IMR-90 (cell line): ENCODE measurements around the gene PDIA3. TPM values are rescaled to one million over a fixed set of nuclear protein-coding genes. Genes with fewer than 3 reads are reported as not detected.
A peak's percentile ranks its signal among the peaks of the same experiment; 100 is the strongest.

ENCODE experiments used
- ATAC-seq: fragments of 200-7000 bp; cut with Tn5 transposase; 2 replicates; pipeline ENCODE4 v1.9.1; 2020; ENCODE audit warnings: low read depth, mild to moderate bottlenecking, moderate library complexity
- BruUV-seq: library from RNA; stranded (reverse); fragments of 400-500 nt; replicated peaks from 2 replicates; lab custom pipeline; 2021; lab: Mats Ljungman, UMichigan
- CTCF ChIA-PET: fragments of 300-600 bp; formaldehyde crosslinking; extraction: SDS; loops from one replicate; lab custom pipeline; 2021; ENCODE audit warnings: antibody characterized with exemption; lab: Yijun Ruan, JAX
- POLR2A ChIA-PET: fragments of 300-600 bp; sonication (Branson Sonifier 250); formaldehyde crosslinking; loops from one replicate; lab custom pipeline; 2022; ENCODE audit warnings: antibody characterized with exemption; ENCODE audit not compliant: unreplicated experiment; lab: Charles Lee
- DNase-seq: peaks from one replicate; pipeline ENCODE4 v3.0.0; 2013
- H2AFZ ChIP-seq: replicated peaks from 2 replicates; pipeline ENCODE3; 2013; ENCODE audit warnings: low read length, mild to moderate bottlenecking; ENCODE audit not compliant: poor library complexity
- H2AK5ac ChIP-seq: 2 replicates; pipeline ENCODE4 v1.6.1; 2013; ENCODE audit warnings: low read depth, low read length, inconsistent platforms
- H2AK9ac ChIP-seq: replicated peaks from 2 replicates; pipeline ENCODE3; 2013; ENCODE audit warnings: mild to moderate bottlenecking, low read depth, low read length, moderate library complexity; ENCODE audit not compliant: poor library complexity
- H2BK120ac ChIP-seq: 2 replicates; pipeline ENCODE4 v1.6.1; 2013; ENCODE audit warnings: low read depth, low read length, inconsistent platforms
- H2BK15ac ChIP-seq: 3 replicates; pipeline ENCODE4 v1.6.1; 2013; ENCODE audit warnings: low read depth, low read length, inconsistent platforms
- H2BK20ac ChIP-seq: 2 replicates; pipeline ENCODE4 v1.6.1; 2013; ENCODE audit warnings: low read depth, mild to moderate bottlenecking, inconsistent platforms, low read length, moderate library complexity
- H2BK5ac ChIP-seq: 2 replicates; pipeline ENCODE4 v1.6.1; 2013; ENCODE audit warnings: mild to moderate bottlenecking, low read depth, low read length, inconsistent platforms; ENCODE audit not compliant: poor library complexity, severe bottlenecking
- H3K14ac ChIP-seq: replicated peaks from 2 replicates; pipeline ENCODE4 v1.6.1; 2013; ENCODE audit warnings: low read depth, low read length, inconsistent platforms
- H3K18ac ChIP-seq: 2 replicates; pipeline ENCODE4 v1.6.1; 2013; ENCODE audit warnings: low read depth, low read length, control low read depth
- H3K23ac ChIP-seq: 2 replicates; pipeline ENCODE4 v1.6.1; 2013; ENCODE audit warnings: low read depth, low read length, inconsistent platforms
- H3K27ac ChIP-seq: 2 replicates; pipeline ENCODE4 v1.5.1; 2013; ENCODE audit warnings: mild to moderate bottlenecking, control low read depth, low read length; ENCODE audit not compliant: insufficient read depth
- H3K27me3 ChIP-seq: 2 replicates; pipeline ENCODE4 v1.6.1; 2013; ENCODE audit warnings: low read length; ENCODE audit not compliant: control insufficient read depth, insufficient read depth
- H3K36me3 ChIP-seq: 2 replicates; pipeline ENCODE4 v1.6.1; 2013; ENCODE audit warnings: low read length, mixed read lengths; ENCODE audit not compliant: control insufficient read depth, insufficient read depth
- H3K4ac ChIP-seq: 2 replicates; pipeline ENCODE4 v1.6.1; 2013; ENCODE audit warnings: low read depth, low read length, inconsistent platforms
- H3K4me1 ChIP-seq: 2 replicates; pipeline ENCODE4 v1.6.1; 2013; ENCODE audit warnings: low read length, mixed read lengths; ENCODE audit not compliant: control insufficient read depth, insufficient read depth
- H3K4me2 ChIP-seq: 2 replicates; pipeline ENCODE4 v1.6.1; 2013; ENCODE audit warnings: low read depth, mild to moderate bottlenecking, control low read depth, low read length, moderate library complexity
- H3K4me3 ChIP-seq: 2 replicates; pipeline ENCODE4 v1.5.1; 2013; ENCODE audit warnings: low read depth, mild to moderate bottlenecking, control low read depth, low read length, moderate library complexity; ENCODE audit not compliant: insufficient read depth
- H3K56ac ChIP-seq: 2 replicates; pipeline ENCODE4 v1.6.1; 2013; ENCODE audit warnings: low read length, inconsistent platforms; ENCODE audit not compliant: insufficient read depth; ENCODE audit errors: extremely low read depth
- H3K79me1 ChIP-seq, 2 experiments: 2 replicates each; pipeline ENCODE4 v1.6.1; 2013; ENCODE audit warnings: low read length in 2 of 2, inconsistent platforms in 1 of 2, low read depth in 1 of 2
- H3K9ac ChIP-seq: 2 replicates; pipeline ENCODE4 v1.6.1; 2013; ENCODE audit warnings: low read depth, low read length, control low read depth
- H3K9me1 ChIP-seq: 2 replicates; pipeline ENCODE4 v1.6.1; 2013; ENCODE audit warnings: low read length, inconsistent platforms; ENCODE audit not compliant: insufficient read depth
- H3K9me3 ChIP-seq: 2 replicates; pipeline ENCODE4 v1.6.1; 2013; ENCODE audit warnings: low read length; ENCODE audit not compliant: control insufficient read depth, insufficient read depth
- H4K20me1 ChIP-seq: 2 replicates; pipeline ENCODE4 v1.6.1; 2013; ENCODE audit warnings: low read length, inconsistent platforms; ENCODE audit not compliant: insufficient read depth
- H4K5ac ChIP-seq: 2 replicates; pipeline ENCODE4 v1.6.1; 2013; ENCODE audit warnings: mild to moderate bottlenecking, low read depth, low read length, control low read depth
- H4K8ac ChIP-seq, 2 experiments: 2 replicates each; pipeline ENCODE4 v1.6.1; 2013; ENCODE audit warnings: low read depth in 2 of 2, low read length in 2 of 2, control low read depth in 1 of 2, inconsistent platforms in 1 of 2
- H4K91ac ChIP-seq: 2 replicates; pipeline ENCODE4 v1.6.1; 2013; ENCODE audit warnings: low read depth, low read length, inconsistent platforms; ENCODE audit not compliant: insufficient read depth
- BHLHE40 ChIP-seq: fragments of 150-350 bp; IDR thresholded peaks from 2 replicates; pipeline ENCODE4 v1.6.1; 2016; ENCODE audit warnings: mild to moderate bottlenecking, low read depth, low read length
- CEBPB ChIP-seq: IDR thresholded peaks from 2 replicates; pipeline ENCODE4 v1.6.1; 2012; ENCODE audit warnings: low read depth, low read length, improper control_type of control experiment
- CTCF ChIP-seq: conservative IDR thresholded peaks from 2 replicates; pipeline ENCODE4 v1.5.1; 2012; ENCODE audit warnings: mild to moderate bottlenecking, low read depth, low read length, improper control_type of control experiment
- ELK1 ChIP-seq: fragments of 150-350 bp; IDR thresholded peaks from 2 replicates; pipeline ENCODE4 v1.6.1; 2016; ENCODE audit warnings: low read depth, mild to moderate bottlenecking, low read length, moderate library complexity, borderline replicate concordance
- FOS ChIP-seq: fragments of 150-350 bp; IDR thresholded peaks from 2 replicates; pipeline ENCODE4 v1.6.1; 2016; ENCODE audit warnings: low read depth, low read length
- MAFK ChIP-seq: IDR thresholded peaks from 2 replicates; pipeline ENCODE4 v1.6.1; 2012; ENCODE audit warnings: low read depth, low read length, improper control_type of control experiment
- MAZ ChIP-seq: IDR thresholded peaks from 2 replicates; pipeline ENCODE4 v1.6.1; 2012; ENCODE audit warnings: low read depth, mild to moderate bottlenecking, low read length, improper control_type of control experiment, moderate library complexity, borderline replicate concordance
- MXI1 ChIP-seq: IDR thresholded peaks from 2 replicates; pipeline ENCODE4 v1.6.1; 2012; ENCODE audit warnings: low read depth, mild to moderate bottlenecking, low read length, moderate library complexity, borderline replicate concordance
- NFE2L2 ChIP-seq: fragments of 150-350 bp; IDR thresholded peaks from 2 replicates; pipeline ENCODE4 v1.6.1; 2016; ENCODE audit warnings: low read depth, mild to moderate bottlenecking, low read length
- POLR2A ChIP-seq: IDR thresholded peaks from 2 replicates; pipeline ENCODE4 v1.6.1; 2012; ENCODE audit warnings: mild to moderate bottlenecking, low read depth, low read length
- RAD21 ChIP-seq: IDR thresholded peaks from 2 replicates; pipeline ENCODE4 v1.6.1; 2012; ENCODE audit warnings: low read length, improper control_type of control experiment
- RCOR1 ChIP-seq: IDR thresholded peaks from 2 replicates; pipeline ENCODE4 v1.6.1; 2012; ENCODE audit warnings: mild to moderate bottlenecking, low read length, improper control_type of control experiment; ENCODE audit not compliant: insufficient replicate concordance
- SMC3 ChIP-seq: fragments of 150-350 bp; IDR thresholded peaks from 2 replicates; pipeline ENCODE4 v1.6.1; 2016; ENCODE audit warnings: low read depth, mild to moderate bottlenecking, antibody characterized with exemption, low read length, moderate library complexity
- WGBS, 2 experiments: methylation state at CpG; one replicate each; pipeline versions ENCODE4 v1.1.5 to v1.1.7; 2013; ENCODE audit warnings: missing lambda C conversion rate in 2 of 2; ENCODE audit not compliant: insufficient read length in 1 of 2; ENCODE audit errors: extremely low coverage in 2 of 2; 5-methylcytosine and 5-hydroxymethylcytosine counted together
- dilution Hi-C: fragments of 300-500 bp; cut with HindIII; formaldehyde crosslinking; loops from one replicate; pipeline ENCODE4 v1.14.3; 2018; ENCODE audit warnings: low sequenced_read_pairs; ENCODE audit not compliant: unreplicated experiment
- in situ Hi-C: fragments of 300-500 bp; cut with MboI; formaldehyde crosslinking; loops from 3 replicates; pipeline ENCODE4 v1.14.3; 2019; ENCODE audit warnings: low sequenced_read_pairs, inconsistent platforms, mixed read lengths
- intact Hi-C: fragments of 100-400 bp; cut with micrococcal nuclease; formaldehyde crosslinking; loops from 2 replicates; pipeline ENCODE4 v1.10.0; 2022
- polyA plus RNA-seq, 3 experiments: library from polyadenylated mRNA; depleted of rRNA; stranded (reverse); fragments of >200 nt; gene quantifications; 2 replicates each; pipeline ENCODE4 v1.2.3, GENCODE V29; 2012; ENCODE audit warnings: low replicate concordance in 1 of 3
- total RNA-seq: library from RNA; depleted of rRNA; stranded (reverse); fragments of >200 nt; gene quantifications from 2 replicates; pipeline ENCODE4 v1.2.3, GENCODE V29; 2012

The PDIA3 gene
- total and polyA plus RNA-seq, 2 of the 4 experiments (the other 2 are of a cell fraction): 103 to 396 TPM

GRCh38 chr15:43800286-43801141 is 54.3 kb downstream of the PDIA3 start, which contains the start of gene HYPK:
TSS of gene HYPK (plus strand) at chr15:43800599. CDS start at chr15:43800623, 24 bp downstream.
- peak within 1 kb of the TSS; percentile 77 to 94 for H4K8ac ChIP-seq
- H3K4me2 ChIP-seq: peak within 1 kb of the TSS; percentile 98
- no peaks in the 10 kb centered on the region for H3K27me3 ChIP-seq
- dilution Hi-C loops (no loop called here), in situ Hi-C loops (no loop called here), intact Hi-C loops (no loop called here)
- H2AK5ac ChIP-seq: peak within 1 kb of the TSS; percentile 91
- H2BK5ac ChIP-seq: peak within 1 kb of the TSS; percentile 80
- TSS peak; percentile 31 for BruUV-seq
- H3K4me1 ChIP-seq: peaks cover 8% of the 10 kb centered on the region
- H3K23ac ChIP-seq: peak within 1 kb of the TSS; percentile 77; the same call in 1 of the 2 replicates
- H3K36me3 ChIP-seq: peaks cover 46% of the 10 kb centered on the region
- peaks cover 13% of the 10 kb centered on the region for H3K9me1 ChIP-seq
- WGBS, 2 experiments: 13% methylated on average over 28 of the region's 44 CpGs; no CpG with 5 or more reads in 1 of the 2 experiments
- peak within 1 kb of the TSS; percentile 46; the same call in 1 of the 3 replicates for H2BK15ac ChIP-seq
- H3K4ac ChIP-seq: peak within 1 kb of the TSS; percentile 84
- DNase-seq (peak; percentile 83), ATAC-seq (peak; percentile 78)
- peak within 1 kb of the TSS; percentile 22 for H3K18ac ChIP-seq
- peak within 1 kb of the TSS; percentile 91 for H3K14ac ChIP-seq
- no peaks in the 10 kb centered on the region for H3K9me3 ChIP-seq
- ChIA-PET POLR2A (interaction anchor here (0.6 kb wide), 1 partner anchor 615 kb away, joined by 4 read pairs; the partner anchor contains the start of gene CCNDBP1), CTCF (no interaction called here)
- peak within 1 kb of the TSS; percentile 20; the same call in 1 of the 2 replicates for H2BK120ac ChIP-seq
- H3K9ac ChIP-seq: peak within 1 kb of the TSS; percentile 92
- peaks cover 21% of the 10 kb centered on the region for H4K20me1 ChIP-seq
- H4K91ac ChIP-seq: peak within 1 kb of the TSS; percentile 71
- H2BK20ac ChIP-seq: peak within 1 kb of the TSS; percentile 46
- H2AFZ ChIP-seq: peak within 1 kb of the TSS; percentile 91
- H3K4me3 ChIP-seq: peak within 1 kb of the TSS; percentile 80
- peaks cover 12 to 58% of the 10 kb centered on the region in 2 experiments for H3K79me1 ChIP-seq
- peak within 1 kb of the TSS; percentile 78 for H3K27ac ChIP-seq
- H3K56ac ChIP-seq: peak within 1 kb of the TSS; percentile 42
- H4K5ac ChIP-seq: peak within 1 kb of the TSS; percentile 82
- peak within 1 kb of the TSS; percentile 83 for H2AK9ac ChIP-seq
- TF ChIP-seq BHLHE40: no peak
- TF ChIP-seq FOS: no peak
- no peak for TF ChIP-seq RAD21
- no peak for TF ChIP-seq CTCF
- no peak for TF ChIP-seq MAFK
- TF ChIP-seq NFE2L2: no peak
- TF ChIP-seq ELK1: no peak
- TF ChIP-seq MXI1: peak; percentile 91
- TF ChIP-seq MAZ: no peak; the same call in 1 of the 2 replicates
- TF ChIP-seq RCOR1: no peak
- no peak for TF ChIP-seq SMC3
- peak; percentile 72 for TF ChIP-seq POLR2A
- peak; percentile 72 for TF ChIP-seq CEBPB
